GM10248 (cell line): Measurements from ENCODE around the gene SYT2.

Experiments
- CTCF ChIA-PET: fragments of 300-600 bp; sonication (Branson Sonifier 250); formaldehyde crosslinking; extraction: SDS; loops from one replicate; lab custom pipeline; 2021; ENCODE audit warnings: antibody characterized with exemption; lab: Yijun Ruan, JAX
- POLR2A ChIA-PET: fragments of 350-650 bp; sonication (Branson Sonifier 250); formaldehyde crosslinking; extraction: SDS; loops from one replicate; lab custom pipeline; 2020; ENCODE audit warnings: antibody characterized with exemption; lab: Yijun Ruan, JAX
- DNase-seq: peaks from one replicate; pipeline ENCODE4 v3.0.0; 2012; ENCODE audit errors: extremely low spot score
- TF ChIP-seq, protein P1 (sequence below): IDR thresholded peaks from 2 replicates; pipeline ENCODE4 v1.5.1; 2012; ENCODE audit warnings: mild to moderate bottlenecking, low read depth; ENCODE audit errors: extremely low read depth, missing control alignments, control extremely low read depth

The SYT2 gene

DNA sequence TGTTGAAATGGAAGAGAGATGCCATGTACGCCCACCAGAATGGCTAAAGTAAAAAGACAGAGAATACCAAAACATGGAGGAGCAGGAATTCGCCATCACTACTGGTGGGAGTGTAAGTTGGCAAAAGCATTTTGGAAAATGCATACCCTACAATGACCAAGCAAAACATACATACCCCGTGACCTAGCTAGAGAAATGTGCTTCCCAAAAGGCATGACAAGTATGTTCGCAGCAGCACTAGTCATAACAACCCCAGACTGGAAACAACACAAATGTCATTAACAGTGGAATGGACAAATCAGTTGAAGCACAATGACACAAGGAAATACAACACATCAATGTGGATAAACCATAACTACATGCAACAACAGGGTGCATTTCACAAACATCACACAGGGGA lies 27.2 kb downstream of the SYT2 start:
- DNase-seq = no peak
- ChIA-PET CTCF (interaction anchor here (1.3 kb wide), 1 partner anchor 17 kb away, joined by 4 read pairs; no protein-coding TSS in a partner anchor), POLR2A (no interaction called here)
- TF ChIP-seq, protein P1, sequence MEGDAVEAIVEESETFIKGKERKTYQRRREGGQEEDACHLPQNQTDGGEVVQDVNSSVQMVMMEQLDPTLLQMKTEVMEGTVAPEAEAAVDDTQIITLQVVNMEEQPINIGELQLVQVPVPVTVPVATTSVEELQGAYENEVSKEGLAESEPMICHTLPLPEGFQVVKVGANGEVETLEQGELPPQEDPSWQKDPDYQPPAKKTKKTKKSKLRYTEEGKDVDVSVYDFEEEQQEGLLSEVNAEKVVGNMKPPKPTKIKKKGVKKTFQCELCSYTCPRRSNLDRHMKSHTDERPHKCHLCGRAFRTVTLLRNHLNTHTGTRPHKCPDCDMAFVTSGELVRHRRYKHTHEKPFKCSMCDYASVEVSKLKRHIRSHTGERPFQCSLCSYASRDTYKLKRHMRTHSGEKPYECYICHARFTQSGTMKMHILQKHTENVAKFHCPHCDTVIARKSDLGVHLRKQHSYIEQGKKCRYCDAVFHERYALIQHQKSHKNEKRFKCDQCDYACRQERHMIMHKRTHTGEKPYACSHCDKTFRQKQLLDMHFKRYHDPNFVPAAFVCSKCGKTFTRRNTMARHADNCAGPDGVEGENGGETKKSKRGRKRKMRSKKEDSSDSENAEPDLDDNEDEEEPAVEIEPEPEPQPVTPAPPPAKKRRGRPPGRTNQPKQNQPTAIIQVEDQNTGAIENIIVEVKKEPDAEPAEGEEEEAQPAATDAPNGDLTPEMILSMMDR = no peak

DNA sequence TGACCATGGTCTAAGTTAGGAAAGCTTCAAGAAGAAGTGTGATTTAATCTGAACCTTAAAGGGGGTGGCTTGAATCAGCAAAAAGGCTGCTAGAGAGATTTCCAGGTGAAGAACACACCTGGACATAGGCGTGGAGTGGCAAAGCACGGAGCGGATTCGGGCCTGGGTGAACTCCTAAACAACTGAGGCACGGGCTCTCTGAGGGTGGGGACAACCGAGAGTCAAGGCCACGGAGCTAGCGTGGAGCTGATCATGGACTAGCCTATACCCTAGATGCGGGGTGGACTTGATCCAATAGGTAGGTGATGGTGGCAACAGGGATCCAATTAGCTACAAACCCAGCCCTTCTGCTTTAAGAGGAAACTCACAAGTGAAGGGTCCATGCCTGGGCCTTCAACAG lies 27.8 kb downstream of the SYT2 start:
- POLR2A ChIA-PET = no interaction called here
- TF ChIP-seq, protein P1 = no peak
- CTCF ChIA-PET = interaction anchor here (0.8 to 1.4 kb wide), 6 partner anchors 9 to 37 kb away, joined by 3 to 5 read pairs (median 3); no protein-coding TSS in a partner anchor
- no peak for DNase-seq

DNA sequence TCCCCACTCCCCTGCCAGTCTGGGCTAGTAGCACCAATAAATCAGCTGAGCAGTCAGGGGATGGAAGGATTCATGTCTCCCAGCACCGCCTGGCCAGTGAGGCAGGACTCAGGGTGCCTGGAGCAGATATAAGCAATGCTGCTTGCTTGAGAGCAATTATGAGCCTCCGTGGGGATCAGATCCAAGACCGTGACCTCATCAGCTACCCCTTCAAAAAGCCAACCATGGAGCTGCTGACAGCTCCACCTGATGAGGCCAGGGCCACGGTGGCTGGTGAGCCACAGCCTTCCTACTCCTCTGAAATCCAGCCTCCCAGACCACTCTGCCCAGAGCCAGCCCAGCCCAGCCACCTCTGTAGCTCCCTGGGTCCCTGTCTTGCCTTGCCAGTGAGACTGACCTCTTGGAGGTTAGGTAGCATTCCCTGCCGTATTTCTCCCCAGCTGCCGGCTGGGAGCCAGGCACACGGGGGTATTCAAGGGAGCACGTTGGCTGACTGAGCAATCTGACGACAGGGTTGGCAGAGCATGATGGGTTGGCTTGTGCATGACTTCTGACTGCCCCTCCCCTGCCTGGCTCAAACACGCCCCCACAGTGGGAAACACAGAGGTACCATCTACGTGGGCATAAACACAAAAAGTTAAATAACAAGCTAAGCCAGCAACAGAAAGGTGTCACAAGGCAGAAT lies 28.4 kb downstream of the SYT2 start:
- TF ChIP-seq, protein P1 = no peak
- DNase-seq = no peak
- ChIA-PET CTCF (interaction anchor here (0.8 to 1.4 kb wide), 6 partner anchors 9 to 38 kb away, joined by 3 to 5 read pairs (median 3); no protein-coding TSS in a partner anchor), POLR2A (no interaction called here)

DNA sequence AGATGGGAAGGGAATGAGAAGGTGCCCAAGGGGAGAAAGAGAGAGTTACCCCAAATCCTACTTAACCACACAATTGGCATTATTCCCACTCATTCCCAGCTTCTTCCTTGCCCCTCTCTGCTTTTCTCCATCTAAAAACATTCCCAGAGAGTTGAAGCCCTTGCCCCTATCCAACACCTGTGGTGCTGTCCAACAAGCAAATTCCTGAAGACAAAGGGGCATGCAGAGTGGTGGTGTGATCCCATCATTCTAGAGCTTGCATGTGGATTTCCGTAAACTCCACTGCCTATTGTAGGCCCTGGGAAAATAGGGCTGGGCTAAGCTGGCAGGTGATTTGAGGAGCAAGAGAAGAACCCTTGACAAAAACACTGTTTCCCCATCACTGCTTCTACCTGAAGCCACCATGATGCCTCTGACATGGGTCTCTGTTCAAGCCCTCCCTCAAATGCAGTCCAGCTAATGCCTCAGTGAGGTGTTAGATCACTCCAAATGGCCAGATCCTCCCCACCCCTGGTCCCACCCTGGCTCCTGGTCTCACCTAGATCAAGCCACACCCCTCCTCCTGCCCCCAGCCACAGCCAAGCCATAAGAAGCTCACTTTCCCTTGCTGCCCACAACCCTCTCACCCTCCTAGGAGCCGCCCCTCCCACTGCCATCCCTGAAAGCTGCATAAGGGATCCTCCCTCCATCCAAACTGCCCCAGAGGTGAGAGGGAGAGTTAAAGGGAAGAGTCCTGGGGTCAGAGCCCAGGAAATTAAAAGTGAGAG lies 29.5 kb downstream of the SYT2 start:
- TF ChIP-seq, protein P1 = no peak
- no peak for DNase-seq
- ChIA-PET POLR2A (no interaction called here), CTCF (interaction anchor here (1.2 to 2.4 kb wide), 3 partner anchors 10 to 488 kb away, joined by 3 to 7 read pairs (median 7); no protein-coding TSS in a partner anchor)

DNA sequence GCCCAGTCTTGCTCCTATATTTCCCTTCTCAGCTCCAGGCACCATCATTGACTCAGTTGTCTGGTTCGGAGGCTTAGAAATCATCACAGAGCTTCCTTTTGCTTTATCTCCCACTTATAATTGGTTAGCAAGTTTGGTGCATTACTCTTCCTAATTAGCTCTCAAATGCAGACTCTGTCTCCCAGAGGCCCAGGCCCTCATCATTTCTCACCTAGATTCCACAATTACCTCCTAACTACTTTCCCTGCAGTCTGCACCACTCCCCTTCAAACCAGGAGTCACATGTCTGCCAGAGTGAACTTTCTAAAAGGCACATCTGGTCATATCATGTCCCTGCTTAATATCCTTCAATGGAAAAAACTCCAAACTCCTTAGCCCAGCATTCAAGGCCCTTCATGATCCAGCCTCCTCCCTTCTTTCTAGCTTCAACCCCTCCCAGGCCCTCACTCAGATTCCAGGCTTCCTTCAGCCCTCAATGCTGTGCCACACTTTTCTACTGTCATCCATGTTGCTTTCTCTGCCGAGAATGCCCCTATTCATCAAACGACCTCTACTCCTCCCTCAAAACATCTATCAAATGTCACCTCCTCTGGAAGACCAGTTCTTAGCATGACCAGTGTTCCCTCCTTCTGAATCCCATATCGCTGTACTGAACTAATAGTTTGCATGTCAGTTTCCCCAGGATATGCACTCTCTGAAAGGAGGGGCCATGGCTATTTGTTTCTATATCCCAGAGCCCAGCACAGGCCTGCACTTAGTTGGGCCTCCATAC lies 30.7 kb downstream of the SYT2 start:
- ChIA-PET POLR2A (no interaction called here), CTCF (interaction anchor here (1.2 to 2.4 kb wide), 3 partner anchors 9 to 20 kb away, joined by 3 to 7 read pairs (median 7); no protein-coding TSS in a partner anchor)
- DNase-seq = no peak
- TF ChIP-seq, protein P1 = no peak

DNA sequence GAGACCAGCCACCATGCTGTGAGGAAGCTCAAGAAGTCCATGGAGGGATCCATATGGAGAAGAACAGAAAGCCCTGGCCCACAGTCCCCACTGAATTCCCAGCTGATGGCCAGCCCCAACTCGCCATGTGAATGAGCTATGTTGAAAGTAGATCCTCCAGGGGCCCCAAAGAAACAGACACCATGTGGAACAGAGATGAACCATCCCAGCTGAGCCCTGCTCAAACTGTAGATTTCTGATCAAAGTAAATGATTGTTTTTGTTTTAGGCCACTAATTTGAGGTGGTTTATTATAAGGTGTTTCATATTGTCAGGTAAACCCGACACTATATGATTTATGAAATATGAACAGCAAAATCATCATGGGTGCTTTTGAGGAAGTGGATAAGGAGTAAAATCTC lies 32.8 kb downstream of the SYT2 start:
- TF ChIP-seq, protein P1 = no peak
- no peak for DNase-seq
- ChIA-PET POLR2A (no interaction called here), CTCF (interaction anchor here (1.0 kb wide), 1 partner anchor 15 kb away, joined by 3 read pairs; no protein-coding TSS in a partner anchor)
